ENCODE results near the gene ESPNL.

The ESPNL gene

GRCh38 chr2:238116298-238117198, 16.4 kb downstream of the ESPNL start:
- TF ChIP-seq EZH2phosphoT487 (conservative IDR thresholded peaks at IDR 0.05; ENCODE audit: low read length) (no peak), CTCF (IDR thresholded peaks at IDR 0.05; ENCODE audit: insufficient read depth, low read length, poor library complexity, severe bottlenecking) (no peak)

GRCh38 chr2:238117199-238118154, 17.3 kb downstream of the ESPNL start:
- H3K9me3 ChIP-seq (ENCODE audit: insufficient read depth, low read length), result no peaks in the 10 kb centered on the region
- no peak for TF ChIP-seq CTCF (IDR thresholded peaks at IDR 0.05; ENCODE audit: insufficient read depth, low read length, poor library complexity, severe bottlenecking)
- TF ChIP-seq EZH2phosphoT487 (conservative IDR thresholded peaks at IDR 0.05; ENCODE audit: low read length), result no peak
- no peak overlapping the region for H3K27ac ChIP-seq (ENCODE audit: low read depth, low read length)
- no peak overlapping the region for H3K4me2 ChIP-seq (ENCODE audit: low read depth, low read length, poor library complexity, severe bottlenecking)
- H3K79me2 ChIP-seq (ENCODE audit: insufficient read depth, low read length), result peaks cover 4% of the 10 kb centered on the region; the same call in 1 of the 2 replicates
- H3K9ac ChIP-seq (ENCODE audit: low read length), result no peak overlapping the region
- H2AFZ ChIP-seq (ENCODE audit: low read depth, low read length, severe bottlenecking), result no peak overlapping the region
- no peaks in the 10 kb centered on the region for H3K27me3 ChIP-seq (ENCODE audit: low read length)
- no peaks in the 10 kb centered on the region for H3F3A ChIP-seq (ENCODE audit: insufficient read depth)
- no peaks in the 10 kb centered on the region for H4K20me1 ChIP-seq (ENCODE audit: low read depth, low read length)
- H3K9me2 ChIP-seq (replicated peaks; ENCODE audit: insufficient read depth, low read length), result no peaks in the 10 kb centered on the region
- no peak overlapping the region for H3K4me3 ChIP-seq (ENCODE audit: insufficient read depth, low read length, poor library complexity, severe bottlenecking)
- peaks cover 2% of the 10 kb centered on the region; the same call in 1 of the 2 replicates for H3K36me3 ChIP-seq (ENCODE audit: low read length)

More at GRCh38 chr2:238116298-238117198, 16.4 kb downstream of the ESPNL start:
- Histone ChIP-seq H3K9ac (ENCODE audit: low read length) (no peak overlapping the region), H3K27me3 (ENCODE audit: low read length) (no peaks in the 10 kb centered on the region), H3K27ac (ENCODE audit: low read depth, low read length) (no peak overlapping the region), H3K4me2 (ENCODE audit: low read depth, low read length, poor library complexity, severe bottlenecking) (no peak overlapping the region), H3K9me2 (replicated peaks; ENCODE audit: insufficient read depth, low read length) (no peaks in the 10 kb centered on the region), H2AFZ (ENCODE audit: low read depth, low read length, severe bottlenecking) (no peak overlapping the region), H4K20me1 (ENCODE audit: low read depth, low read length) (no peaks in the 10 kb centered on the region), H3K9me3 (ENCODE audit: insufficient read depth, low read length) (no peaks in the 10 kb centered on the region), H3F3A (ENCODE audit: insufficient read depth) (peaks cover 9% of the 10 kb centered on the region; the same call in 1 of the 2 replicates), H3K4me3 (ENCODE audit: insufficient read depth, low read length, poor library complexity, severe bottlenecking) (no peak overlapping the region), H3K79me2 (ENCODE audit: insufficient read depth, low read length) (peaks cover 4% of the 10 kb centered on the region; the same call in 1 of the 2 replicates), H3K36me3 (ENCODE audit: low read length) (peaks cover 10% of the 10 kb centered on the region; the same call in 1 of the 2 replicates)

- H3K4me2 ChIP-seq (ENCODE audit: low read depth, low read length, poor library complexity, severe bottlenecking), result no peak overlapping the region
- no peaks in the 10 kb centered on the region for H3K36me3 ChIP-seq (ENCODE audit: low read length)
These were observed 19.8 kb downstream of the ESPNL start for GRCh38 chr2:238119756-238120462.

More at GRCh38 chr2:238119756-238120462, 19.8 kb downstream of the ESPNL start:
- TF ChIP-seq EZH2phosphoT487 (conservative IDR thresholded peaks at IDR 0.05; ENCODE audit: low read length), result no peak
- TF ChIP-seq CTCF (IDR thresholded peaks at IDR 0.05; ENCODE audit: insufficient read depth, low read length, poor library complexity, severe bottlenecking), result no peak
- no peaks in the 10 kb centered on the region for H3K9me3 ChIP-seq (ENCODE audit: insufficient read depth, low read length)
- H4K20me1 ChIP-seq (ENCODE audit: low read depth, low read length), result no peaks in the 10 kb centered on the region
- H3K4me3 ChIP-seq (ENCODE audit: insufficient read depth, low read length, poor library complexity, severe bottlenecking), result no peak overlapping the region
- no peaks in the 10 kb centered on the region for H3K9me2 ChIP-seq (replicated peaks; ENCODE audit: insufficient read depth, low read length)
- no peak overlapping the region for H3K9ac ChIP-seq (ENCODE audit: low read length)
- no peak overlapping the region for H3K27ac ChIP-seq (ENCODE audit: low read depth, low read length)
- no peaks in the 10 kb centered on the region for H3K79me2 ChIP-seq (ENCODE audit: insufficient read depth, low read length)
- no peak overlapping the region for H2AFZ ChIP-seq (ENCODE audit: low read depth, low read length, severe bottlenecking)
- H3K27me3 ChIP-seq (ENCODE audit: low read length), result no peaks in the 10 kb centered on the region
- H3F3A ChIP-seq (ENCODE audit: insufficient read depth), result no peaks in the 10 kb centered on the region

Data from SU-DHL-6 (cell line).